ENCODE measurements around the gene ENTPD8. TPM values are rescaled to one million over a fixed set of nuclear protein-coding genes. Genes with fewer than 3 reads are reported as not detected.

The ENTPD8 gene
- total and polyA plus RNA-seq, 2 donors (not counting 1 experiment from before 2014, with no cell fraction given): under 0.01 TPM; not detected in 1

DNA sequence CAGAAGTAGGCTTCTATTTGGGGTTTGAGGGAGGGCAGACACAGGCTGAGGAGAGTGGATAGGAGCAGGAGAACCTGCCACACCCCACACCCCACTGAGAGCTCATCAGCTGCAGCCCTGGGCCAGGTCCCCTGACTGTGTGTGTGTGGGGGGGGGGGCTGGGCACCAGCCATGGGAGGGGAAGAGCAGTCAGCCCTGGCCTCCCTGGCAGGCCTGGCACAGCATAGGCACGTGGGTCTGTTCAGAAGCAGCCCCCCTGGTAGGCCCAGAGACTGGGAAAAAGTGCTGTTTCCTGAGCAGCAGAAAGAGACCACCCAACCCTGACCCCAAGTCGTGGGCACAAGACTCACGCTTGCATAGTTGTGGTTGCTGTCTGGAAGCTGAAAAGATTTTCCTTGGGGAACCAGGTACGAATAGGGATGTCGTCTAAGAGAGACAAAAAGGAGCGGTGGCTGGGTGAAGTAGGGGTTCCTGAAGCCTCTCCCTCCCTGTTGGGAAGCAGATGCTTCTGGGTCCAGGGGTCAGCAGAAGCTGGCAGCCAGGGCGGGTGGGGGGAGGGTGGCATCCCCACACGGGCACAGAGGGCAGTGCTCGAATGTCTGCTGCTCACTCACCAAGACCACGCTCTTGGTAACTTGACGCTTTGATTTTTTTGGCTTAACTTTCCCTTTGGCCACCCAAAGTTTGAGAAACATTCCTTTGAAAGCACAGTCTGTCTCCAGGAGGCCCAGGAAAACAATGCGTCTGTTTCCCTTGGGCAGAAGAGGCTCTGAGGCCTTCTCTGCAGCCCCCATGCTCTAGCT, 15.1 kb upstream of the ENTPD8 start:
- no peak for TF ChIP-seq EZH2 (IDR thresholded peaks at IDR 0.05; ENCODE audit: low read length, missing control alignments)
- TF ChIP-seq, protein P1, sequence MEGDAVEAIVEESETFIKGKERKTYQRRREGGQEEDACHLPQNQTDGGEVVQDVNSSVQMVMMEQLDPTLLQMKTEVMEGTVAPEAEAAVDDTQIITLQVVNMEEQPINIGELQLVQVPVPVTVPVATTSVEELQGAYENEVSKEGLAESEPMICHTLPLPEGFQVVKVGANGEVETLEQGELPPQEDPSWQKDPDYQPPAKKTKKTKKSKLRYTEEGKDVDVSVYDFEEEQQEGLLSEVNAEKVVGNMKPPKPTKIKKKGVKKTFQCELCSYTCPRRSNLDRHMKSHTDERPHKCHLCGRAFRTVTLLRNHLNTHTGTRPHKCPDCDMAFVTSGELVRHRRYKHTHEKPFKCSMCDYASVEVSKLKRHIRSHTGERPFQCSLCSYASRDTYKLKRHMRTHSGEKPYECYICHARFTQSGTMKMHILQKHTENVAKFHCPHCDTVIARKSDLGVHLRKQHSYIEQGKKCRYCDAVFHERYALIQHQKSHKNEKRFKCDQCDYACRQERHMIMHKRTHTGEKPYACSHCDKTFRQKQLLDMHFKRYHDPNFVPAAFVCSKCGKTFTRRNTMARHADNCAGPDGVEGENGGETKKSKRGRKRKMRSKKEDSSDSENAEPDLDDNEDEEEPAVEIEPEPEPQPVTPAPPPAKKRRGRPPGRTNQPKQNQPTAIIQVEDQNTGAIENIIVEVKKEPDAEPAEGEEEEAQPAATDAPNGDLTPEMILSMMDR (conservative IDR thresholded peaks at IDR 0.05 in 1 of 2, IDR thresholded peaks at IDR 0.05 in 1 of 2; ENCODE audit: low read depth in 1 of 2, low read length in 2 of 2): no peak
- Histone ChIP-seq H3K4me1 (ENCODE audit: control insufficient read depth, extremely low read depth, insufficient read depth, low read length) (peaks cover 3% of the 10 kb centered on the region), H3K4me2 (ENCODE audit: extremely low read depth, insufficient read depth, low read length) (no peak overlapping the region), H3K9ac (ENCODE audit: insufficient read depth, low read length) (no peak overlapping the region), H2AFZ (ENCODE audit: low read length) (no peak overlapping the region), H3K36me3 (ENCODE audit: control insufficient read depth, insufficient read depth, low read length) (peaks cover 16% of the 10 kb centered on the region), H3K9me3 (ENCODE audit: control insufficient read depth, insufficient read depth, low read depth, low read length) (no peaks in the 10 kb centered on the region), H3K4me3 (replicated peaks in 1 of 4; ENCODE audit: control extremely low read depth in 1 of 4, insufficient read depth in 1 of 4, low read depth in 3 of 4, low read length in 4 of 4) (peak overlapping the region in 1 of 4 experiments; percentile 8), H4K20me1 (ENCODE audit: control insufficient read depth, extremely low read depth, insufficient read depth, low read length) (no peaks in the 10 kb centered on the region), H3K79me2 (ENCODE audit: control insufficient read depth, insufficient read depth, low read length) (peaks cover 3% of the 10 kb centered on the region), H3K27ac (ENCODE audit: insufficient read depth, low read length) (no peak overlapping the region), H3K27me3 (ENCODE audit: control insufficient read depth, insufficient read depth, low read length) (no peaks in the 10 kb centered on the region)
- peak; percentile 72 to 77 for DNase-seq (ENCODE audit: low read depth in 2 of 2)

- no peak overlapping the region for H2AFZ ChIP-seq (ENCODE audit: low read length)
- H3K27me3 ChIP-seq (ENCODE audit: control insufficient read depth, insufficient read depth, low read length): no peaks in the 10 kb centered on the region
- H3K4me3 ChIP-seq (replicated peaks in 1 of 4; ENCODE audit: control extremely low read depth in 1 of 4, insufficient read depth in 1 of 4, low read depth in 3 of 4, low read length in 4 of 4): no peak overlapping the region
- H3K36me3 ChIP-seq (ENCODE audit: control insufficient read depth, insufficient read depth, low read length): peaks cover 16% of the 10 kb centered on the region
- no peak overlapping the region for H3K4me2 ChIP-seq (ENCODE audit: extremely low read depth, insufficient read depth, low read length)
- DNase-seq (ENCODE audit: low read depth in 2 of 2): no peak
- no peaks in the 10 kb centered on the region for H3K9me3 ChIP-seq (ENCODE audit: control insufficient read depth, insufficient read depth, low read depth, low read length)
- H3K27ac ChIP-seq (ENCODE audit: insufficient read depth, low read length): no peak overlapping the region
- H4K20me1 ChIP-seq (ENCODE audit: control insufficient read depth, extremely low read depth, insufficient read depth, low read length): no peaks in the 10 kb centered on the region
- no peak overlapping the region for H3K9ac ChIP-seq (ENCODE audit: insufficient read depth, low read length)
- TF ChIP-seq EZH2 (IDR thresholded peaks at IDR 0.05; ENCODE audit: low read length, missing control alignments): no peak
- TF ChIP-seq, protein P1 (conservative IDR thresholded peaks at IDR 0.05 in 1 of 2, IDR thresholded peaks at IDR 0.05 in 1 of 2; ENCODE audit: low read depth in 1 of 2, low read length in 2 of 2): no peak
- H3K4me1 ChIP-seq (ENCODE audit: control insufficient read depth, extremely low read depth, insufficient read depth, low read length): peaks cover 3% of the 10 kb centered on the region
- H3K79me2 ChIP-seq (ENCODE audit: control insufficient read depth, insufficient read depth, low read length): peaks cover 3% of the 10 kb centered on the region
Observed at GRCh38 chr9:137455359-137455991, 14.3 kb upstream of the ENTPD8 start.

- Histone ChIP-seq H3K4me2 (ENCODE audit: extremely low read depth, insufficient read depth, low read length) (no peak overlapping the region), H3K36me3 (ENCODE audit: control insufficient read depth, insufficient read depth, low read length) (peaks cover 16% of the 10 kb centered on the region)
- peak; percentile 24 to 32 for DNase-seq (ENCODE audit: low read depth in 2 of 2)
Observed at GRCh38 chr9:137454597-137455358, 13.6 kb upstream of the ENTPD8 start.

More at GRCh38 chr9:137454597-137455358, 13.6 kb upstream of the ENTPD8 start:
- H3K9ac ChIP-seq (ENCODE audit: insufficient read depth, low read length): no peak overlapping the region
- no peaks in the 10 kb centered on the region for H4K20me1 ChIP-seq (ENCODE audit: control insufficient read depth, extremely low read depth, insufficient read depth, low read length)
- TF ChIP-seq EZH2 (IDR thresholded peaks at IDR 0.05; ENCODE audit: low read length, missing control alignments): no peak
- TF ChIP-seq, protein P1 (conservative IDR thresholded peaks at IDR 0.05 in 1 of 2, IDR thresholded peaks at IDR 0.05 in 1 of 2; ENCODE audit: low read depth in 1 of 2, low read length in 2 of 2): no peak
- H2AFZ ChIP-seq (ENCODE audit: low read length): no peak overlapping the region
- H3K9me3 ChIP-seq (ENCODE audit: control insufficient read depth, insufficient read depth, low read depth, low read length): no peaks in the 10 kb centered on the region
- no peaks in the 10 kb centered on the region for H3K27me3 ChIP-seq (ENCODE audit: control insufficient read depth, insufficient read depth, low read length)
- peaks cover 3% of the 10 kb centered on the region for H3K79me2 ChIP-seq (ENCODE audit: control insufficient read depth, insufficient read depth, low read length)
- no peak overlapping the region for H3K27ac ChIP-seq (ENCODE audit: insufficient read depth, low read length)
- no peak overlapping the region for H3K4me3 ChIP-seq (replicated peaks in 1 of 4; ENCODE audit: control extremely low read depth in 1 of 4, insufficient read depth in 1 of 4, low read depth in 3 of 4, low read length in 4 of 4)
- H3K4me1 ChIP-seq (ENCODE audit: control insufficient read depth, extremely low read depth, insufficient read depth, low read length): peaks cover 3% of the 10 kb centered on the region

Measured in fibroblast of lung (primary cell).